ENCODE data around the gene DOK5. TPM values are rescaled to one million over a fixed set of nuclear protein-coding genes. Genes with fewer than 3 reads are reported as not detected.

The DOK5 gene
- total and polyA plus RNA-seq, 2 experiments from 2014 or later: 5.0 to 6.9 TPM

DNA sequence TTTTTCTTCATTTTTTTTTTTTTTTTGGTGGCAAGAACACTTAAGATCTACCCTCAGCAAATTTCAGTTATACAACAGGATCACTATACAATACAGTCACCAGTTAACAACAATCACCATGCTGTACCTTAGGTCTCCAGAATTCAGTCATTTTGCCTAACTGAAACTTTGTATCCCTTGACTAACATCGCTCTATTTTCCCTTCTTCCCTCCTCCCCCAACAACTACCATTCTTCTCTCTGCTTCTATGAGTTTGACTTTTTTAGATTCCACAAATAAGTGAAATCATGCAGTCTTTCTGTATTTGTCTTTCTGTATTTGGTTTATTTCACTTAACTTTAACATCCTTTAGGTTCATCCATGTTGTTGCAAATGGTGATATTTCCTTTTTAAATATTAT is 42.4 kb upstream of the DOK5 start (continued):
- TF ChIP-seq ZNF462 (CRISPR knock-in tag; IDR thresholded peaks at IDR 0.05) (no peak), NANOG (IDR thresholded peaks at IDR 0.05; ENCODE audit: borderline replicate concordance) (no peak), EZH2 (IDR thresholded peaks at IDR 0.05; ENCODE audit: low read depth, unreplicated experiment) (no peak), EZH2phosphoT487 (IDR thresholded peaks at IDR 0.05; ENCODE audit: unreplicated experiment) (no peak), JUNB (IDR thresholded peaks at IDR 0.05; ENCODE audit: unreplicated experiment) (no peak), ZNF114 (CRISPR knock-in tag; IDR thresholded peaks at IDR 0.05) (no peak), POLR2AphosphoS5 (IDR thresholded peaks at IDR 0.05; ENCODE audit: low read depth) (no peak), ZNF331 (CRISPR knock-in tag; IDR thresholded peaks at IDR 0.05; ENCODE audit: low read depth) (no peak), CREB1 (CRISPR knock-in tag; IDR thresholded peaks at IDR 0.05; ENCODE audit: low read depth) (no peak)
- TF ChIP-seq, protein P1, sequence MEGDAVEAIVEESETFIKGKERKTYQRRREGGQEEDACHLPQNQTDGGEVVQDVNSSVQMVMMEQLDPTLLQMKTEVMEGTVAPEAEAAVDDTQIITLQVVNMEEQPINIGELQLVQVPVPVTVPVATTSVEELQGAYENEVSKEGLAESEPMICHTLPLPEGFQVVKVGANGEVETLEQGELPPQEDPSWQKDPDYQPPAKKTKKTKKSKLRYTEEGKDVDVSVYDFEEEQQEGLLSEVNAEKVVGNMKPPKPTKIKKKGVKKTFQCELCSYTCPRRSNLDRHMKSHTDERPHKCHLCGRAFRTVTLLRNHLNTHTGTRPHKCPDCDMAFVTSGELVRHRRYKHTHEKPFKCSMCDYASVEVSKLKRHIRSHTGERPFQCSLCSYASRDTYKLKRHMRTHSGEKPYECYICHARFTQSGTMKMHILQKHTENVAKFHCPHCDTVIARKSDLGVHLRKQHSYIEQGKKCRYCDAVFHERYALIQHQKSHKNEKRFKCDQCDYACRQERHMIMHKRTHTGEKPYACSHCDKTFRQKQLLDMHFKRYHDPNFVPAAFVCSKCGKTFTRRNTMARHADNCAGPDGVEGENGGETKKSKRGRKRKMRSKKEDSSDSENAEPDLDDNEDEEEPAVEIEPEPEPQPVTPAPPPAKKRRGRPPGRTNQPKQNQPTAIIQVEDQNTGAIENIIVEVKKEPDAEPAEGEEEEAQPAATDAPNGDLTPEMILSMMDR (conservative IDR thresholded peaks at IDR 0.05; ENCODE audit: low read depth in 2 of 2): no peak

Measured in GM23338 (cell line).